GM19328 (cell line): ENCODE measurements around the gene ADAM22.
"Not testable (repeated sequence)": the region's sequence is repeated elsewhere in the genome, so short reads cannot be mapped to it uniquely, and the experiment has no call there.

ENCODE experiments used
- ATAC-seq: cut with Tn5 transposase; IDR thresholded peaks from one replicate; pipeline ENCODE4 v1.9.1; 2021; ENCODE audit warnings: mild to moderate bottlenecking, moderate library complexity; ENCODE audit not compliant: unreplicated experiment

The ADAM22 gene, protein sequence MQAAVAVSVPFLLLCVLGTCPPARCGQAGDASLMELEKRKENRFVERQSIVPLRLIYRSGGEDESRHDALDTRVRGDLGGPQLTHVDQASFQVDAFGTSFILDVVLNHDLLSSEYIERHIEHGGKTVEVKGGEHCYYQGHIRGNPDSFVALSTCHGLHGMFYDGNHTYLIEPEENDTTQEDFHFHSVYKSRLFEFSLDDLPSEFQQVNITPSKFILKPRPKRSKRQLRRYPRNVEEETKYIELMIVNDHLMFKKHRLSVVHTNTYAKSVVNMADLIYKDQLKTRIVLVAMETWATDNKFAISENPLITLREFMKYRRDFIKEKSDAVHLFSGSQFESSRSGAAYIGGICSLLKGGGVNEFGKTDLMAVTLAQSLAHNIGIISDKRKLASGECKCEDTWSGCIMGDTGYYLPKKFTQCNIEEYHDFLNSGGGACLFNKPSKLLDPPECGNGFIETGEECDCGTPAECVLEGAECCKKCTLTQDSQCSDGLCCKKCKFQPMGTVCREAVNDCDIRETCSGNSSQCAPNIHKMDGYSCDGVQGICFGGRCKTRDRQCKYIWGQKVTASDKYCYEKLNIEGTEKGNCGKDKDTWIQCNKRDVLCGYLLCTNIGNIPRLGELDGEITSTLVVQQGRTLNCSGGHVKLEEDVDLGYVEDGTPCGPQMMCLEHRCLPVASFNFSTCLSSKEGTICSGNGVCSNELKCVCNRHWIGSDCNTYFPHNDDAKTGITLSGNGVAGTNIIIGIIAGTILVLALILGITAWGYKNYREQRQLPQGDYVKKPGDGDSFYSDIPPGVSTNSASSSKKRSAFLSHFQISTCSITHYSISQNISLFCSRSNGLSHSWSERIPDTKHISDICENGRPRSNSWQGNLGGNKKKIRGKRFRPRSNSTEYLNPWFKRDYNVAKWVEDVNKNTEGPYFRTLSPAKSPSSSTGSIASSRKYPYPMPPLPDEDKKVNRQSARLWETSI

GRCh38 chr7:87933953-87934698, at the start of gene ADAM22:
ADAM22 (plus strand) TSS chr7:87934251; CDS start chr7:87934466, 215 bp downstream.
- peak; percentile 98 for ATAC-seq

DNA sequence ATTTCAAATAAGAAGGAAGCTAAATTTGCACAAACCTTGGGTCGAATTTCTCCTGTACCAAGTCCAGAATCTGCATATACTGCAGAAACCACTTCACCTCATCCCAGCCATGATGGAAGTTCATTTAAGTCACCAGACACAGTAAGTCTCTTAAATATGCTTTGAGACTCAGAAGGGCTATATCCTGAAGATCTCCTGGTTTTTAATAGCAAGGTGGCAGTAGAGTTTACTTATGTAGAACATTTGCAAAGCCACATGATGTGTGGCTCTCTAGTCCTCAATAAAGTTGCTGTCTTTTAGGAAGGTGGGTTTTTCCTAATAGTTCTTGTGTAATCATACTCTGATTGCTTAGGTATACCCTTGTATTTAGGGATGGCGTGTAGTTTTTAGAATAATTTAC, 49.0 kb upstream of the ADAM22 start:
- no peak for ATAC-seq

DNA sequence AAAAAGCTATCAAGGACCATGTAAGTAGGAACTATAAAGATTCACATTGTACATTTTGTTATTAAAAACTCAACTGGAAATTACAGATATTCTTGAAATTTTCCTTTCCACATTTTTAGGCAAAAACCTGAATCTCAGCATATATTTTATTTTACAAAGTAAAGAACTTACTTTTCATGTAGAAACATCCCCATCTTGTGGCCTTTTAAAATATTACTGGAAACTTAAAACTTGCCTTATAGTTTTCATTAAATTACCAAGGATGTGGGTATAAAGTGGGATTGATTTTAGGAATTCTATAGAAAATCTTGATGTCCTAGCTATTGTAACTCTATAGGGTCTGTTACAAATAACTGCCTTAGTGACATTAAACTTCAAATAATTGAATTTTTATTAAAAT, 47.2 kb upstream of the ADAM22 start:
- ATAC-seq, result no peak

- ATAC-seq, result no peak
Measured at GRCh38 chr7:87895363-87895762, 38.7 kb upstream of the ADAM22 start.

DNA sequence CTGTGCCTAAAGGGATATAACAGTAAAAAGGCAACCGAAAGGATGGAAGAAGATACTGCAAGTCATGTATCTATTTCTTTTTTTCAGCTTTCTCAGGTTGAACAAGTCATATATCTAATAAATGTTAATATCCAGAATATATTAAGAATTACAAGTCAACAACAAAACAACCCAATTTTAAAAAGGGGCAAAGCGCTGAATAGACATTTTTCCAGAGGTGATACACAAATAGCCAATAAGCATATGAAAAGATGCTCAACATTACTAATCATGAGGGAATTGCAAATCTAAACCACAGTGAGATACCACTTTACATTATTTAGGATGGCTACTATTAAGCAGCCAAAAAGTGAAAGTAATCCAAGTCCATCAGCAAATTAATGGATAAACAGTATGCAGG, 34.8 kb upstream of the ADAM22 start:
- no peak for ATAC-seq

DNA sequence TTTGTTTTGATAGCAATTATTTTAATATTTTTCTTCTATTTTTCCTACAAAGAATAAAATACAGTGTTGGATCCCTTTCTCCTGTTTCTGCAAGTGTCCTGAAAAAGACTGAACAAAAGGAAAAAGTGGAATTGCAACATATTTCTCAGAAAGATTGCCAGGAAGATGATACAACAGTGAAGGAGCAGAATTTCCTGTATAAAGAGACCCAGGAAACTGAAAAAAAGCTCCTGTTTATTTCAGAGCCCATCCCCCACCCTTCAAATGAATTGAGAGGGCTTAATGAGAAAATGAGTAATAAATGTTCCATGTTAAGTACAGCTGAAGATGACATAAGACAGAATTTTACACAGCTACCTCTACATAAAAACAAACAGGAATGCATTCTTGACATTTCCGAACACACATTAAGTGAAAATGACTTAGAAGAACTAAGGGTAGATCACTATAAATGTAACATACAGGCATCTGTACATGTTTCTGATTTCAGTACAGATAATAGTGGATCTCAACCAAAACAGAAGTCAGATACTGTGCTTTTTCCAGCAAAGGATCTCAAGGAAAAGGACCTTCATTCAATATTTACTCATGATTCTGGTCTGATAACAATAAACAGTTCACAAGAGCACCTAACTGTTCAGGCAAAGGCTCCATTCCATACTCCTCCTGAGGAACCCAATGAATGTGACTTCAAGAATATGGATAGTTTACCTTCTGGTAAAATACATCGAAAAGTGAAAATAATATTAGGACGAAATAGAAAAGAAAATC, 26.7 kb upstream of the ADAM22 start:
- ATAC-seq, result not testable (repeated sequence)

- ATAC-seq, result not testable (repeated sequence)
Measured at GRCh38 chr7:87908814-87909213, 25.2 kb upstream of the ADAM22 start.

DNA sequence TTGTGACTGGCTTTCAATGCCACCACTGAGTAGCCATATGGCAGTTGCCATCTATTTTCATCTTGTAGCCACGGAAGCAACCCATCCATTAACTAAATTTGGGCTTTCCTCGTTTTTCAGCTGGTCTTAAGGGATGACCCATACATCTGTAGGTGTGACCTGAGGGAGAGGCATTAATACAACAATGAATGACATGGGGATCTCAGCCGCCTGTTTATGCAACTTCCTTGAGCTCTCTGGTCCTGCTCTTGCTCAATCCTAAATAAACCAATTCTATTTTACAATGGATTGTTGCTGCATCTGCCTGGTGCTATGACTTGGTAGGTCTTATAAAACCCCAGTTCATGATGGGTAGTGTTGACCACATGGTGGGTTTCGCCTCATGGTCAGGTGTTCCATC, 21.9 kb upstream of the ADAM22 start:
- no peak for ATAC-seq

GRCh38 chr7:87918740-87919139, 15.3 kb upstream of the ADAM22 start:
- ATAC-seq, result no peak

DNA sequence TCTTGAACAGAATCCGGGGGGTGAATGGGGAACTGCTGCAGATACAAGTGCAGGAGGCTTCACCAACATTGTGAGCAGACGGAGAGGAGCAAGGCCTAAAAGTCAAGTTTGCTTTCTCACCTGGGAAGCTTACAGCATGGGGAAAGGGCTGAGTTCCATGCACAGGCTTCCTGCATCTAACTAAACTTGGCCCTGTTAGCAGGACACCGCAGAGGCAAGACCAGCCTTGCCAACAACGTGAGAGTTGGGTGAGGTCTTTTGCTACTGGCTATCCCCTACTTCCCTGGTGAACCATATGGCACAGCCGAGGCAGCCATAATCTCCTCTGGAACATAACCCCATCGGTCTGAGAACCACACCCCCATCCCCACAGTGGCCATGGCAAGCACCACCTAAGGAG, 14.2 kb upstream of the ADAM22 start:
- ATAC-seq, result no peak

DNA sequence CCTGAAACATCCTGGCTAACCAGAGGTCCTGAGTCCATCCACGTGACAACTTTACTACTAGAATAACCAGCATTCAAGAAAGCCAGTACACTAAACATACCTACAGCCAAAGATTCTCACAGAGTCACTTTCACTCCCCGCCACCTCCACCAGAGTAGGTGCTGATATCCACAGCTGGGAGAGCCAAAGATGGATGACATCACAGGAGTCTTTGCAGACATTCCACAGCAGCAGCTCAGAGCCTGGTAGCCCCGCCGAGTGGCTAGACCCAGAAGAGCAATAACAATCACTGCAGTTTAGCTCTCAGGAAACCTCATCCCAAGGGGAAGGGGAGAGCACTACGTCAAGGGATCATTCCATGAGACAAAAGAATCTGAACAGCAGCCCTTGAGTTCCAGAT, 13.5 kb upstream of the ADAM22 start:
- ATAC-seq, result no peak

DNA sequence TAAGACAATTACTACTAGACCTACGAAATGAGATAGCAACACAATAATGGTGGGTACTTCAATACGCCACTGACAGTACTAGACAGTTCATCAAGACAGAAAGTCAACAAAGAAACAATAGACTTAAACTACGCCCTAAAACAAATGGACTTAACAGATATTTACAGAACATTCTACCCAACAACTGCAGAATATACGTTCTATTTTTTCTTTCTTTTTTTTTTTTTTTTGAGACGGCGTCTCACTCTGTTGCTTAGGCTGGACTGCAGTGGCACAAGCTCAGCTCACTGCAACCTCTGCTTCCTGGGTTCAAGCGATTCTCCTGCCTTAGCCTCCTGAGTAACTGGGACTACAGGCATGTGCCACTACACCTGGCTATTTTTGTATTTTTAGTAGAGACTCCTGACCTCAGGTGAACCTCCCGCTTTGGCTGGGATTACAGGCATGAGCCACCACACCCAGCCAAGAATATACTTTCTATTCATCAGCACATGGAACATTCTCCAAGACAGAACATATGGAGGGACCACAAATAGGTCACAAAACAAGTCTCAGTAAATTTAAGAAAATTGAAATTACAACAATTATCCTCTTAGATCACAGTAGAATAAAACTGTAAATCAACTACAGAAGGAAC, 11.2 kb upstream of the ADAM22 start:
- not testable (repeated sequence) for ATAC-seq

- peak; percentile 98 for ATAC-seq
Measured at GRCh38 chr7:87926581-87927461, 7.2 kb upstream of the ADAM22 start.

- ATAC-seq, result peak; percentile 25
Measured at GRCh38 chr7:87933605-87933952, 472 bp upstream of the ADAM22 start.

DNA sequence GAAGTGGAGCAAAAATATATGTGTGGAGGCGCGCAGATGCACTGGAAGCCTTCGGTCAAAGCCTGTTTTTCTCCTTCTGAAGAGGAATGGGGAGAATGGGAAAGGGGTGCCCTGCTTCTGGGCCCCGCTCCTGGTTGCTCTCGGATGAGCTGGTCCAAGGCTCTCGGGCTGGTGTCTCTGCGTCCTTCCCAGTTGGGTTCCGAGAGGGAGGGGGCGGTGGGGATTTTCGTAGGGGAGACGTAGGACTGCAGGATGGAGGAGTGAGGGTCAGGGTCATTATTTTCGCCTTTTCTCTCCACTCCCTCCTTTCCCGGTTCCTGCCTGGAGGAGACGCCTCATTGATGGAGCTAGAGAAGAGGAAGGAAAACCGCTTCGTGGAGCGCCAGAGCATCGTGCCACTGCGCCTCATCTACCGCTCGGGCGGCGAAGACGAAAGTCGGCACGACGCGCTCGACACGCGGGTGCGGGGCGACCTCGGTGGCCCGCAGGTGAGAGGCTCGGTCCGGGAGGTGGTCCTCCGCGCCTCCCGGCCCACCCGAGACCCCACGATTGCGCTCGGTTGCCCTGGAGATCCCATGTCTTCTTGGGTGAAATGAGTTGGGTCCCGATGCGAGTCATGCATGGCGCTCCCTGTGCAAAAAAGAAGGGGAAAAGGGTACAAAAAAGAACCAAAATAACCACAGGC, 790 bp downstream of the ADAM22 start:
- ATAC-seq, result no peak

GRCh38 chr7:87935384-87935706, 1.3 kb downstream of the ADAM22 start:
- ATAC-seq, result no peak

- no peak for ATAC-seq
Measured at GRCh38 chr7:87941138-87941537, 7.1 kb downstream of the ADAM22 start.

GRCh38 chr7:87944547-87944946, 10.5 kb downstream of the ADAM22 start:
- no peak for ATAC-seq

- not testable (repeated sequence) for ATAC-seq
Measured at GRCh38 chr7:87945926-87946325, 11.9 kb downstream of the ADAM22 start.
